Stimulated activated CD8-positive, alpha-beta memory T cell treated with anti-CD3 and anti-CD28 coated beads, Interleukin-4, amount 100 ng/mL, for 24 hours (primary cell): ENCODE data around the gene ATF7IP.
A peak's percentile ranks its signal among the peaks of the same experiment; 100 is the strongest.
"Not testable (repeated sequence)": the region's sequence is repeated elsewhere in the genome, so short reads cannot be mapped to it uniquely, and the experiment has no call there.

Source experiments
- DNase-seq: peaks from one replicate; pipeline ENCODE4 v3.0.0-alpha.2; 2020; ENCODE audit warnings: low read depth

ATF7IP gene, protein sequence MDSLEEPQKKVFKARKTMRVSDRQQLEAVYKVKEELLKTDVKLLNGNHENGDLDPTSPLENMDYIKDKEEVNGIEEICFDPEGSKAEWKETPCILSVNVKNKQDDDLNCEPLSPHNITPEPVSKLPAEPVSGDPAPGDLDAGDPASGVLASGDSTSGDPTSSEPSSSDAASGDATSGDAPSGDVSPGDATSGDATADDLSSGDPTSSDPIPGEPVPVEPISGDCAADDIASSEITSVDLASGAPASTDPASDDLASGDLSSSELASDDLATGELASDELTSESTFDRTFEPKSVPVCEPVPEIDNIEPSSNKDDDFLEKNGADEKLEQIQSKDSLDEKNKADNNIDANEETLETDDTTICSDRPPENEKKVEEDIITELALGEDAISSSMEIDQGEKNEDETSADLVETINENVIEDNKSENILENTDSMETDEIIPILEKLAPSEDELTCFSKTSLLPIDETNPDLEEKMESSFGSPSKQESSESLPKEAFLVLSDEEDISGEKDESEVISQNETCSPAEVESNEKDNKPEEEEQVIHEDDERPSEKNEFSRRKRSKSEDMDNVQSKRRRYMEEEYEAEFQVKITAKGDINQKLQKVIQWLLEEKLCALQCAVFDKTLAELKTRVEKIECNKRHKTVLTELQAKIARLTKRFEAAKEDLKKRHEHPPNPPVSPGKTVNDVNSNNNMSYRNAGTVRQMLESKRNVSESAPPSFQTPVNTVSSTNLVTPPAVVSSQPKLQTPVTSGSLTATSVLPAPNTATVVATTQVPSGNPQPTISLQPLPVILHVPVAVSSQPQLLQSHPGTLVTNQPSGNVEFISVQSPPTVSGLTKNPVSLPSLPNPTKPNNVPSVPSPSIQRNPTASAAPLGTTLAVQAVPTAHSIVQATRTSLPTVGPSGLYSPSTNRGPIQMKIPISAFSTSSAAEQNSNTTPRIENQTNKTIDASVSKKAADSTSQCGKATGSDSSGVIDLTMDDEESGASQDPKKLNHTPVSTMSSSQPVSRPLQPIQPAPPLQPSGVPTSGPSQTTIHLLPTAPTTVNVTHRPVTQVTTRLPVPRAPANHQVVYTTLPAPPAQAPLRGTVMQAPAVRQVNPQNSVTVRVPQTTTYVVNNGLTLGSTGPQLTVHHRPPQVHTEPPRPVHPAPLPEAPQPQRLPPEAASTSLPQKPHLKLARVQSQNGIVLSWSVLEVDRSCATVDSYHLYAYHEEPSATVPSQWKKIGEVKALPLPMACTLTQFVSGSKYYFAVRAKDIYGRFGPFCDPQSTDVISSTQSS

DNA sequence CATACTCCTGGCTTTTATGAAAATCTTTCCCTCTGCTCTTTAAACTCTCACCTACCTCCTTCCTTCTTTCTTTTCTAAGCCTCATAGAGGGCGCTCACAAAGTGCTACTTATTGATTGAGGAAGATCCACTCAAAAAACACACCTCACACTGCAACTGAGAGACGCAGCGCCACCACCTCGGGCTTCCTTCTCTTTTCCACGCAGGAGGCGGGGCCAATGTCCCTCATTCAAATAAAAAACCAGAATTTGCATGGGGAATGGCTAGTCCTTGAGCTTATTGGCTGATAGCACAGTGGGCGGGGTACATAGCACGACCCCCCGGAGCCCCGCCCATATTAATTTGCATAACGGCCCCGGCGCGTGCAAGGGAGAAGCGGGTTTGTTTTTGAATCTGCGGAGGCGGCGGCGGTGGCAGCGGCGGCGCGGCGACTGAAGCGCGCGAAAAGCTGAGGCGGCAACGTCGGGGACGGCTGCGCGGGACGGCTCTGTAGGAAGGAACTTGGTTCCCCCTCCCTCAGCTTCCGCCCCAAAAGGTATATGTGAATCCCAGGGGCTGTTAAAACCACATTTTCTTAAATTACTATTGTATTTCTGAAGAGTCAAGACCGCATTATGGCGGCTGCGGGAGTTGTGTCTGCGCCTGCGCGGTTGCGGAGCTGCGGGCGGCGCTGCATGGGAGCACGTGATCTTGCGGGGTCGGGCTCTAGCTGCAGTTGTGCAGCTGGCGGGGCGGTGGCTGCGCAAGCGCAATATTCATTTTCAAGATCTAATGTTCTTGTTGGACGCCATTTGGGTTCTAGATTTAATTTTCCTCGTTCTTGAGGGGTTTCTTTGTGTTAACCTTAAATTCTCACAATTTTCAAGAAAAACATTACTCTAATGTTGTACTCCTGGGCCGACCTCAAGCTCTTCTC is at the start of gene ATF7IP:
Gene ATF7IP (plus strand): TSS at position 389 of the 915 bp plus-strand sequence. CDS start 58,234 bp downstream, outside the sequence.
- DNase-seq, result peak; percentile 91

DNA sequence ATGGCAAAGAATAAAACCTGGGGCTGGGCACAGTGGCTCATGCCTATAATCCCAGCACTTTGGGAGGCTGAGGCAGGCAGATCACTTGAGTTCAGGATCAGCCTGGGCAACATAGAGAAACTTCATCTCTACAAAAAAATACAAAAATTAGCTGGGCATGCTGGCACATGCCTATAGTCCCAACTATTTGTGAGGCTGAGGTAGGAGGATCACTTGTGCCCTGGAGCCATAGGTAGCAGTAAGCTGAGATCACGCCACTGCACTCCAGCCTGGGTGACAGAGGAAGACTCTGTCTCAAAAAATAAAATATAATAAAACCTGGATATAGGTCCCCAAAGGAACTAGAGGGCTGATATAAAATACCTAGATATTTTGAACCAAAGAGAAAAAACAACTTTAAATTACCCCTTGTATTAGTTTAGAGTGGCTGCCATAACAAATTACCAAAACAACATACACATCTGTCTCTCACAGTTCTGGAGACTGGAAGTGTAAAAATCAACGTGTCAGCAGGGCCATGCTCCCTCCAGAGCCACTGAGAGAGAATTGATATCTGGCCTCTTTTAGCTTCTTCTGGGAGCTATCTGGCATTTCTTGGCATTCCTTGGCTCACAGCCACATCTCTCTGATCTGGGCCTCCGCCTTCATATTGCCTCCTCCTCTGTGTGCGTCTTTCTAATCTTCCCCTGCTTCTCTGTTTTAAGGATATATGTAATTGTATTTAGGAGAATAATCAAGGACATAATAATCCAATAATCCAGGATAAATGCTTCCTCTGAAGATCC is 47.9 kb upstream of the ATF7IP start:
- DNase-seq, result no peak

DNA sequence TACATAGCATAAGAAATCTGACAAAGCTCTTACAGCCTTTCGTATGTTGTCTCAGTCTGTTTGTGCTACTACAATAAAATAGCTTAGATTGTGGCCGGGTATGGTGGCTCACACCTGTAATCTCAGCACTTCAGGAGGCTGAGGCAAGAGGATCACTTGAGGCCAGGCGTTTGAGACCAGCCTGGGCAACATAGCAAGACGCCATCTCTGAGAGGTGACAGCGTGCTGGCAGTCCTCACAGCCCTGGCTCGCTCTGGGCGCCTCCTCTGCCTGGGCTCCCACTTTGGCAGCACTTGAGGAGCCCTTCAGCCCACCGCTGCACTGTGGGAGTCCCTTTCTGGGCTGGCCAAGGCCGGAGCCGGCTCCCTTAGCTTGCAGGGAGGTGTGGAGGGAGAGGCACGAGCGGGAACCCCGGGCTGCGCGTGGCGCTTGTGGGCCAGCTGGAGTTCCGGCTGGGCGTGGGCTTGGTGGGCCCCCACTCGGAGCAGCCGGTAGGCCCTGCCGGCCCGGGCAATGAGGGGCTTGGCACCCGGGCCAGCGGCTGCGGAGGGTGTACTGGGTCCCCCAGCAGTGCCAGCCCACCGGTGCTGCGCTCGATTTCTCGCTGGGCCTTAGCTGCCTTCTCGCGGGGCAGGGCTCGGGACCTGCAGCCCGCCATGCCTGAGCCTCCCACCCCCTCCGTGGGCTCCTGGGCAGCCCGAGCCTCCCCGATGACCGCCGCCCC is 45.6 kb upstream of the ATF7IP start:
- not testable (repeated sequence) for DNase-seq

DNA sequence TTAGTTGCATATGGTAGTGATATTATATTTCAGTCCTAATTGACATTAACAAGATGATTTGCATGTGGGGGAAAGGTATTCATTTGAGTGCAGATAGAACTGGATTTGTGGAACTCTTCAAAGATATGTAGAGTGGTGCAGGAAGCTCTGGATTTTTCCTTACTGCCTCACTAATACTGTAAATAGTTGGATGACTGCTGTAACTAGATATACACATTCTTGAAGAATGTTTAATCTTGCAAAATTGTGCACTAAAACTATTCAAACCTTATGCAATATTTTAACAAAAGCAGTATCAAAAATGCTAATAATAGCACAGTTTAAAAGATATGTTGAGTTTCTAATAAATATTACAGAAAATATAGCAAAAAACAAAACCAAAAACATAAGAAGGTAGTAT is 43.1 kb upstream of the ATF7IP start:
- no peak for DNase-seq

DNA sequence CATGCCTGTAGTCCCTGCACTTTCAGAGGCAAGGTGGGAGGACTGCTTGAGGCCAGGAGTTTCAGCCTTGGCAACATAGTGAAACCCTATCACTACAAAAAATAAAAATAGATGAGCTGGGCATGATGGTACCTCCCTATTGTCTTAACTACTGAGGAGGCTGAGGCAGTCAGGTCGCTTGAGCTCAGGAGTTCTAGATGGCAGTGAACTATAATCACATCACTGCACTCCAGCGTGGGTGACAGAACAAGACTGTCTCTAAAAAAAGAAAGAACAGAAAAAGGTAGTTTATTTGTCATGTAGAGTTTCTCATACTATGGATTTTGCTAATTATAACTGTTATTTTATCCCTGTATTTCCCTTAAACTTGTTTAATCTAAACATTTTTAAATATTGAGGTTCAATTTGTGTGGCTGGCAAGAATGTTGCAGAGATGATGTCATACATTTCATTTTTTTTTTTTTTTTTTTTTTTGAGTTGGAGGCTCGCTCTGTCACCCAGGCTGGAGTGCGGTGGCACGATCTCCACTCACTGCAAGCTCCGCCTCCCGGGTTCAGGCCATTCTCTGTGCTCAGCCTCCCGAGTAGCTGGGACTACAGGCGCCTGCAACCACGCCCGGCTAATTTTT is 39.7 kb upstream of the ATF7IP start:
- DNase-seq, result no peak

DNA sequence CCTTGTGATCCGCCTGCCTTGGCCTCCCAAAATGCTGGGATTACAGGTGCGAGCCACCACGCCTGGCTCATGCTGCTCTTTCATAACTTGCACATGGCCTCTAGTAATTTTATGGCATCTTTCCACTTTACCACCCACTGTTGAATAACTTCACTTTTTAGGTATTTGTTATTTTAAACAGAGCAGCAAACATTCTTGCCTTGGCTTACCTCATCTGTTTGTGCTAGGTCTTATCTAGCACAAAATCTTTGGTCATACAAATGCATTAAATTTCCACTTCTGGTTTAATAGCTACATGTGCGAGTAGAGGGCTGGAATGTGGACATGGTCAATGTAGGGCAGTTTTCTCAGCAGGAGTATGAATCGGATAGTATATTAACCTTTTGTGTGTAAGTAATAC is 38.8 kb upstream of the ATF7IP start:
- DNase-seq, result no peak

DNA sequence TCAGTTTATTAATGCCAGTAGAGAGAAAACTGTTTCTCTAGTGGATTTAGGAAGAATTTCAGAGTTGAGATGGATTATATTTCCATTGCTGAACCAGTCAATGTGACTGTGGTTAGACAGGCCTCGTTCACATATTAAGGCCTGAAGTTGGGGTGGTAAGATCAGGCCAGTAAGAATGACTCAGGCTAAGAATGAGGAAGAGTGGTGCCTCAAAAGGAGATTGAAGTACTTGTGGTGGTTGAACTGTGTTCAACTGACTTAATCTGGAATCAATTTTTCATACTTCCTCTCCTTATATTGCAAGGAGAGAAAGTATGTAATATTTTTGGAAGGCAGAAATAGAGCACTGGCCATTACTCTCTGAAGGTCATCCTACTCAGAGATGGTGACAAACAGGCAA is 37.8 kb upstream of the ATF7IP start:
- DNase-seq, result no peak

DNA sequence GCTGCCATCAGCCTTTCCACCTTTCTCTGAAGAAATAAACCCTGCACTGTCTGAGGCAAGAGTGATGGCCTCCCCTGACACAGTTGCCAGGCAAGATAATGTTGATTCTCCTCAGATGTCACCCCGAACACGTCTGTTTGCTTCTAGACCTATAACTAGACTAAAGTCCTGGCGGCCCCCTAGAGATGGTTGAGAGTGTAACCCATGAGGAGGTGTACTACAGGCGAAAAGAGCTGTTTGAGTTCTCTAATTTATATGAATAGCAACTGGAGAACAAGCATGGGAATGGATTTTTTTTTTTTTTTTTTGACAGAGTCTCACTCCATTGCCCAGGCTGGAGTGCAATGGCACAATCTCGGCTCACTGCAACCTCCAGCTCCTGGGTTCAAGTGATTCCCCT is 33.0 kb upstream of the ATF7IP start:
- DNase-seq, result no peak

DNA sequence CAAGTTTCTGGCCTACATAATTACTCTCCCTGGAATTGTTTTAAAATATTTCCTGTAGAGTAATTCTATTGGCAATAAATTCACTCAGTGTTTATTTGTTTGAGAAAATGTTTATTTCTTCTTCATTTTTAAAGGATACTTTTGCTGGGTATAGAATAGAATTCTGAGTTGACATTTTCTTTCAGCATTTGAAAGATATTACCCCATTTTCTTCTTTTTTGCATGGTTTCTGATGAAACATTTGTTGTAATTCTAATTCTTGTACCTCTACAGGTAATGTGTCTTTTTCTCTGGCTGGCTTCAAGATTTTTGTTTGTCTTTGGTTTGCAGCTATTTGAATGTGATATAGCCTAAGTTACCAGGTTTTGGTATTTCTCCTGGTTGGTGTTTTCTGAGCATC is 25.1 kb upstream of the ATF7IP start:
- DNase-seq, result no peak

DNA sequence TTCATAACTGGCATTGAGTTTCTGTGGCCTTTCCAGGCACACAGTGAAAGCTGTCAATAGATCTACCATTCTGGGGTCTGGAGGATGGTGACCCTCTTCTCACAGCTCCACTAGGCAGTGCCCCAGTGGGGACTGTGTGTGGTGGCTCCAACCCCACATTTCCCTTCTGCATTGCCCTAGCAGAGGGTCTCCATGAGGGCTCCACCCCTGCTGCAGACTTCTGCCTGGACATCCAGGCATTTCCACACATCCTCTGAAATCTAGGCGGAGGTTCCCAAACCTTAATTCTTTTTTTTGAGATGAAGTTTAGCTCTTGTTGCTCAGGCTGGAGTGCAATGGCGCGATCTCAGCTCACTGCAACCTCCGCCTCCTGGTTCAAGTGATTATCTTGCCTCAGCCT is 14.0 kb upstream of the ATF7IP start:
- not testable (repeated sequence) for DNase-seq

DNA sequence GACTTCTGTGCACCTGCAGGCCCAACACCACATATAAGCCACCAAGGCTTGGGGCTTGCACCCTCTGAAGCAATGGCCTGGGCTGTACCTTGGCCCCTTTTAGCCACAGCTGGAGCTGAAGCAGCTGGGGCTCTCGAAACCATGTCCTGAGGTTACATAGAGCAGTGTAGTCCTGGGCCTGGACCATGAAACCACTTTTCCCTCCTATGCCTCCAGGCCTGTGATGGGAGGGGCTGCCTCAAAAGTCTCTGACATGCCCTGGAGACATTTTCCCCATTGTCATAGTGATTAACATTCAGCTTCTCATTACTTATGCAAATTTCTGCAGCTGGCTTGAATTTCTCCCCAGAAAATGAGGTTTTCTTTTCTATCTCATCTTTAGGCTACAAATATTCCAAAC is 13.4 kb upstream of the ATF7IP start:
- DNase-seq, result not testable (repeated sequence)

DNA sequence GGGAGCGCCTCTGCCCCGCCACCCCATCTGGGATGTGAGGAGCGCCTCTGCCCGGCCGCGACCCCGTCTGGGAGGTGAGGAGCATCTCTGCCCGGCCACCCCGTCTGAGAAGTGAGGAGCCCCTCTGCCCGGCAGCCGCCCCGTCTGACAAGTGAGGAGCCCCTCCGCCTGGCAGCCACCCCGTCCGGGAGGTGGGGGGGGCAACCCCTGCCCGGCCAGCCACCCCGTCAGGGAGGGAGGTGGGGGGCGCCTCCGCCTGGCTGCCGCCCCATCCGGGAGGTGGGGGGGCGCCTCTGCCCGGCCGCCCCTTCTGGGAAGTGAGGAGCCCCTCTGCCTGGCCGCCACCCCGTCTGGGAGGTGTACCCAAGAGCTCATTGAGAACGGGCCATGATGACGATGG is 10.8 kb upstream of the ATF7IP start:
- DNase-seq, result not testable (repeated sequence)

DNA sequence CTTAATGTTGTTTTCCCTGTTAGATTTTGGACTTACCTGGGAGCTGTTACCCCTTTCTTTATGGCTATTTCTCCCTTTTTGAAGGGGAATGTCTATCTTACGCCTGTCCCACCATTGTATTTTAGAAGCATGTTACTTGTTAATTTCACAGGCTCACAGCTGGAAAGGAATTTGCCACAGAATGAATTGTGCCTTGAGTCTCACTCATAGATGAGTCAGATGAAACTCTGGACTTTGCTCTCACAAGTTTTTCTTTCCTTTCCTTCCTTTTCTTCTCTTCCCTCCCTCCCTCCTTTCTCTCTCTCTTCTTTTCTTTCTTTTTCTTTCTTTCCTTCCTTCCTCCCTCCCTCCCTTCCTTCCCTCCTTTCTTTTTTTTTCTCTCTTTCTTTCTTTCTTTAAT is 9.3 kb upstream of the ATF7IP start:
- no peak for DNase-seq

DNA sequence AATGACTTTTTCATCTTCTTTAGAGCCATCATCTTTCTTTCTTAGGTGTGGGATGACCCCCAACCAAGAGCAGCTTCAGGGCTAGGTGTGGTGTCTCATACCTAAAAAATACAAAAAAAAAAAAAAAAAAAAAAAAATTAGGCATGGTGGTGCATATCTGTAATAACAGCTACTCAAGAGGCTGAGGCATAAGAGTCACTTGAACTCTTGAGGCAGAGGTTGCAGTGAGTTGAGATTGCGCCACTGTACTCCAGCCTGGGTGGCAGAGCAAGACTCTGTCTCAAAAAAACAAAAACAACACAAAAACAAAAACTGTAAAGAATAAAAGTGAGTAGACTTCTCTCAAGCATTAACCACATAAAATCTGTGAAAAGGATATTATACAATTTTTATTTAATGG is 8.0 kb upstream of the ATF7IP start:
- no peak for DNase-seq

DNA sequence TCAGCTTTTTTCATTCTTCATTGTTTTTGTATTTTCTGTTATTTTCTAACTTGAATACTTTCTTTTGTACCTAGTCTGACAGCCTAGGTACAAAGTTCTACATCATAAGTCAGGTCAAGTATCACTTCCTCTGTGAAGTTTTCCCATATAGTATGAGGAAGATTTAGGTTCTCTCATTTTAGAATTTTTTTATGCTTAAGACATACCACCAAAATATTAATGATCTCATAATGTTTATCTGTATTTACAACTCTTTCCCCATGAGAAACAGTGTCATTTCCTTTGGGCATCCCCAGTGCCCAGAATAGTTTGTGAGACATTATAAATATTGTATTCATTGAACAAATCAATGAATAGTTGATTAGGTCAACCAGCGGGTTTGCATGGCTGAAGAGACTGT is 3.1 kb upstream of the ATF7IP start:
- DNase-seq, result no peak

DNA sequence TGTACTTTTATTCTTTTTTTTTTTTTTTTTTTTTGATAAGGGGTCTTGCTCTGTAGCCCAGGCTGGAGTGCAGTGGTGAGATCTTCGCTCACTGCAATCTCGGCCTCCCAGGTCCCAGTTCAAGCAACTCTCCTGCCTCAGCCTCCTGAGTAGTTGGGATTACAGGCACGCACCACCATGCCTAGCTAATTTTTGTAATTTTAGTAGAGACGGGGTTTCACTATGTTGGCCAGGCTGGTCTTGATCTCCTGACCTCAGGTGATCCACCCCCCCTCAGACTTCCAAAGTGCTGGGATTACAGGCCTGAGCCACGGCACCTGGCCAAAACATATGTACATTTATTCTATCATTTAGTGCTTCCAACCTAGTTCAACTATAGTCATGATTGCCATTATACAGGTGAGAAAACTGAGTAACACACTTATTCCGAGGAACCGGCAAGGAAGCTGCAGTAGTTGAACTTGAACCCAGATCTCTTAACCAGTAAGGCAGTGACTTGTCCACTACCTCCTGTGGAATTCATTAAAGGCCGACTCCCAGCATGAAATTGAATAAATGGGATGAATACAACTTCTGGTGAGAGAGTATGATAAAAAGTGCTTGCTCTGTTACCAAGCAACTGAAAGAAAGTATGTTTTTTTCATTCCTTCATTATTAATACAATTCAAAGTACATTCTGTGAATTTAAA is 755 bp upstream of the ATF7IP start:
- DNase-seq, result no peak

DNA sequence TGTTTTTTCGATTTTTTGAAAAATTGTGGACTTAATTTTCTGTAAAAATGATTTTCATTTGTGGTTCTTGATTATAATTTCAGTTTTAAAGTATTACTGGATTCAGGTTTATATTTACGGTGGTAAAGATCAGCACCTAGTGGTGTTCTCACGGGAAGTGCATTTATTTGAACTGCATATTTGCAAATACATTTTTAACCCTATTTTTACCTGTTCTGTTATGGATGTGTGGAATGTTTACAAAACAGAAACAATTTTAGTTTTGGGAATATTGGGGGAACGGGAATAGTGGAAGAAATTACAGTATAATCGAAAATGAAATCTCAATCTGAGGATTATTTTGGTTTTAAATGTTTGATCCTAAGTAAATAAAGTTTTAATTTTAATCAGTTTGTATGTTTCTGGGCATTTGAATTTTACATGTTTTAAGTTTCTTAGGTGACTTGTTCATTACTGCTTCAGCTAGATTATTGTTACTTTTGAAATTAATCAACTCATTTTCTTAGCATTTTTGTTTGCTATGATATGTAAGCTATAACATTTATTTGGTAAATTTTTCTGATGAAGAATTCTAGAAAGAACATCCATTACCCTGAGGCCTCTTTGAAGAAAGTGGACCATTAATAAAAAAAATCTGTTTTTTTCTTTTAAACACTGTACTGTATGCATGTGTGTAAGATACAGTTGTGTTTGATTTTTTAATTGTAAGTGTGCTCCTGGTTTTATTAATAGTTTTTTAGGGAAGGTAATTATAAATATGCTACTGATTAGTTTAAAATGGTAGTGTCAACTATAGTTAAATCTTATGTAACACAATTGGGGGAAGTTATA is 942 bp downstream of the ATF7IP start:
- no peak for DNase-seq
